HCEC 1CT (cell line): ENCODE measurements around the gene APBA2.

Experiments used
- DNase-seq: peaks from one replicate; pipeline ENCODE4 v3.0.0-alpha.2; 2017

Gene APBA2

DNA sequence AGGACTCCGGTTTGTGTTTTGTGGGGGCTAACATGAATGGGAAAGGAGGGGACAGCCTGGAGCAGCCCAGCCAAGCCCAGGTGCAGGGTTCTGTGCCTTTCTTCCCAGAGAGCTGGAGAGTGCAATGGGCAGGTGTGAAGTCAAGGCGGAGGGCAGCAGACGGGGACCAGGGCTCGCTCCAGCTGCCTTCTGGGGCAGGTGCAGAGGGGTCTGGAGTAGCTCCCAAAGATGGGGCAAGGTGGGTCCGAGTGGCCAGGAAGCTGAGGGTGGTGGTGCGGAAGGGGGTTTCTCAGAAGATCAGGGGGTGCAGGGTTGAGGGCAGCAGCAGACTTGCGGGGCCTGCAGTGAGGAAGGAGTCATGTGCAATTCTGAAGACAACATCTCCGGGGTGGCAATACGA is 225.0 kb downstream of the APBA2 start:
- DNase-seq, result no peak

DNA sequence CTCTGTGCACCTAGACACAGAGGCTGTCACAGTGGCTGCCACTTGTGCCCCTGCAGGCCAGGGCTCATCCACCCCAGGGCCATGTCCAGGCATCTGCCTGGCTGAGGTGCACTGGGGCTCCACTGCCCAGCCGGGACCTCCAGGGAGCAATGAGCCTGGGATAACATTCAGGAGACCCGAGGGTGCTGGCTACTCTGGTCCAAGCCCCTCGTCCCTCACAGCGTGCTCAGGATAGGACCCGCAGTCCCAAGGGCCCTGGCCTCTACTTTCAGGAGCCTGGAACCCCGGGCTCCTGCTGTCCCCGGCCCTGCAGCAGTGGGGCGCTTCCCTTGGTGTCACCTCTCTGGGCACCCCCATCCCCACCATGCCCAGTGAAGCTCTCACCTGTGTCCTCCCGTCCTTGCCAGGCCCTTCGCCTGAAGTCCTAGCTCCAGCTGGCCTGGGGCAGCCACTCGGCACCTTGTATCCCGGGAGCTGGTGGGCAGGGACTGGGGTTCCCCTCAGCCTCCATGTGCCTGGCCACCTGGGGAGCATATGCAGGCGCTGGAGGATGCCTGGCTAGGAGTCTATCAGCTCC is 226.0 kb downstream of the APBA2 start:
- DNase-seq, result no peak

DNA sequence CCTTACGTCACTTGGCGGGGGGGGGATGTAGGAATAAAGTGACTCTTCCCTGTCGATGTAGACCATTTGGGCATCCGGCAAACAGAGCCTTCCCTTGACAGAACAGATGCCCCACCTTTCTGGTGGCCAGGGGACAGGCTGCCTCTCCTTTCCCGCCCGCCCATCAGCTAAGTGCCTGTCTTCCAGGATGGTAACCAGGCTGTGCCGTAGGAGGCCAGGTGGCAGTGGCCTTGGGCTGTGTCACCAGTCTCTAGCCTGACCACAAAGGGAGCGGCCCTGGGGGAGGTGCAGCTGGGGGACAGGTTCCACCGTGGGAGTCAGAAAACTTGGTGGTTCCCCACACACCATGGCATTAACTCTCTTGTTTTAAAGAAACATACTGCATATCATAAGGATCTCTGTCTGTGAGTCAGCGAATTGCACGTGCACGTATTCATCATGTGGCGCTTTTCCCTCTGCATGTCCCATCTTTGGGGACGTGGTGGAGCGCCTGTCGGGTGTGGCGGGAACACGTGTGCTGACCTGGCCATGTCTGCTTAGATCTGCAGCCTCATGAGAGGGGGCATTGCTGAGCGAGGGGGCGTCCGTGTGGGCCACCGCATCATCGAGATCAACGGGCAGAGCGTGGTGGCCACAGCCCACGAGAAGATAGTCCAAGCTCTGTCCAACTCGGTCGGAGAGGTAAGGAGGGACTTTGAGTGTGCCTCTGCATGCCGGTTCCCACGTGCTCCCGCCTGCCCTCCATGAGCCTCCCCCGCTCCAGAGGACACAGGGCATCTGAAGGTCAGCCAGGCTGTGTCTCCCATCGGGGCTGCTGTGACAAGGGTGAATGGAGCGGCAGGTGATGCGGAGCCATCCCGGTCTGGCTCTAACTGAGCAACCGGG is 227.8 kb downstream of the APBA2 start:
- no peak for DNase-seq

DNA sequence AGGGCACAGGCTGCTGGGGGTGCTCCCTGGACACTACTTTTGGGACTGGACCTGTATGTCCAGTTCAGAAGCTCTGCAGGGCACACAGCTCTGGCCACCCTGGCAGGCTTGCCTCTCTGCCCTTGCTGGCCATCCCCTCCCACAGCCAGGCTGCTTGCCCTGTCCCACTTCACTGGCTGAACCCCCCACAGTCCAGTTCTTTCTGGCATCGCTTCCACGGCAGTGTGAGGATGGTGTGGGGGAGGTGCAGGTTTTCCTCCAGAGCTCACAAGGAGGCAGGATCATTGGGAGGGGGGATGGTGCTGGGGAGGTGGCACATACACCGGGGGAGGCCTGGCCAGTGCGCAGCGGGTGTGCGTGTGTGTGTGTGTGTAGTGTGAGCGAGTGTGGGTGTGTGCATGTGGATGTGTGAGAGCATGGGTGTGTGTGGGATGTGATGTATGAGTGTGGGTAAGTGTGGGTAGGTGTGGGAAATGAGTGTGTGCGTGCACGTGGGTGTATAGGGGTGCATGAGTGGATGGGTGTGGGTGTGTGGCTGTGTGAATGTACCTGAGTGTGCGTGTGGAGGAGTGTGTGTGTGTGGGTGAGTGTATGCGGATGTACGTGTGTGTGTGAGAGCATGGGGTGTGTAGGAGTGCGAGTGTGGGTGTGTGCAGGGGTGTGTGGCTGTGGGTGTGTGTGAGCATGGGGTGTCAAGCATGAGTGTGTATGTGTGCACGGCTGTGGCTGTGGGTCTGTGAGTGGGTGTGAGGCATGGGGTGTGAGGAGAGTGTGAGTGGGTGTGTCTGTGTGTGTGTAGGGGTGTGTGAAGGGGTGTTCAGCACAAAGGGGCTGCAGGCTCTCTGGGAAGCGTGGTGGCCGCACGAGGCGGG is 228.7 kb downstream of the APBA2 start:
- DNase-seq, result no peak

DNA sequence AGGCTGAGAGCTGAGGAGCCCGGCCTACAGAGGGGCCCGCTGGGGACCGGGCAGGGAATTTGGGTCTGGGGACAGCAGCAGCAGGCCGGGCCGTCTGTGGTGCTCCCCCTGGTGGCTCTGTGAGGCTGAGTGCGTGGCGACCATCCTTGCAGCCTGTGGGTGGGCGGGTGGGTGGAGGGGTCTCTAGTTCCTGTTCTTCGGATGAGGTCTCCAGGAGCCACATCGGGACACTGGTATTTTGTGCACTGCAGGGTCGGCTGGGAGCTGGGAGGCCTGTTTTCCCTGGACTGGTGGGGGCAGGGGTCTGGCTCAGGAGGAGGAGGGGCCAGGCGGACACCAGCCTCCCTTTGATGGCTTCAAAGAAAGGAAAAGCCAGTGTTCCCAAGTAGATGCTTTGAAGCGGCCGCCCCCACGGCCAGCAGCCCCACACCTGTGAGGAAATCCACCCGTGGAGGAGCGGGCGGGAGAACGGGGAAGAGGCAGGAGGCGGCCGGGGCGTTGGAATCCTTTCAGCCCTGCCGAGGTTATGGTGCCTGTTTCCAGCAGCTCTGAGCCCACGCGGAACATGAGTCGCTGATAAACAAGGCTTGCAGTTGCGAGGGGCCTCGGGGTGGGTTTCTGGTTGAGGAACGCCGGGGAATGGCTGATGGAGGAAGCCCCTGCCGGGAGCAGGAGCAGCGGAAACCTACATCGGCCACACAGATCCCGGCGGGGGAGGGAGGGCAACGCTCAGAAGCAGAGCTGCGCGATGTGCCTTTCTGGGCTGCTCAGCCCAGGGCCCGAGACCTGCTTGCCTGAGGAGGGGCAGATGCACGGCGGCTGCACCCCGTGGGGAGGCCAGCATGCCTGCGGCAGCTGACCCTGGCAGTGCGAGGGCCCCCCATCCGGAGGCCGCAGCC is 229.6 kb downstream of the APBA2 start:
- no peak for DNase-seq

DNA sequence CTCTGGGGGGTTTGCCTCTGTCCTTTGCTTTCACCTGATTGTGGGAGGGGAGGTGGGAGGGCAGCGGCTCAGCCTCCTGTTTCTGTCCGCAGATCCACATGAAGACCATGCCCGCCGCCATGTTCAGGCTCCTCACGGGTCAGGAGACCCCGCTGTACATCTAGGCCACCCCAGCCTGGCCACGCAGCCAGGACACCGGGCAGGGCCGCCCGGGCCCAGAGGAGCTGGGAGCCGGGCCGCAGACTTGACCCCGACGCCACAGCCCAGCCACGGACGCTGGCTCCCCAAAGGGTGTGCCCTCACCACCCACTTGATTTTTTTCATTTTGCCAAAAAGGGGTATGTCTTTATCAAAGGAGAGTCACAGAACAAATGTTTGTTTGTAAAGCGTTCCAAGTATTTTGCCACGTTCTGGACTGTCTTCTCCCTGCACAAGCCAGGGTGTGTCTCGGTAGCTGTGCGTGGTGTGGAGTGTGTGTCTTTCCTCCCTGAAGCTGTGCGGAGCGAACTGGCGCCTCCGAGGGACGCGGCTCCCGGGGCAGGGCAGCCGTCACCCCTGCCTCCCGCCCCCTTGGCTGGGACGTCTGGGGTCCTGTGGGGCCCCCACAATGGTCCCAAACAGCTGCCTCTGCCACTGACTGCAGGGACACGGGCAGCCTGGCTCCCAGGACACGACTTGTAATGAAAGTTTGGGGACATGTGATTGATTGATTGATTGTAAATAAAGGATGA is 231.4 kb downstream of the APBA2 start:
- no peak for DNase-seq

DNA sequence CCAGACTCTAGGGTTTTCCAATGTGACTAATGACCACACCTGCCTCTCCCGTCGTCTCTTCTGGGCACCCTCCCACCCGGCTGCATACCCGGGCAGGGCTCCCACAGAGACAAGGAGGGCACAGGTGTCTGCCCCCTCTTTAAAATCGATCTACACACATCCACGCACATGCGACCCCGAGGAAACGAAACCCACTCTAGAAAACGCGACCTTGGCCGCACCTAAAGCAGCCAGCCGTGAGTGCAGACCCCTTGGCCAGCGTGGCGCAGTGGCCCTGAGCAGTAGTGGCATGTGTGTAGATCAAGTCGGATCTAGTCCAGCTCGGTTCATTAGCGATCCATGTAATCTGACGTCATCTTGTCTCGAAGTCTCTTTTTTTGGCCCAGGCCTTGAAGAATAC is 232.0 kb downstream of the APBA2 start:
- no peak for DNase-seq

DNA sequence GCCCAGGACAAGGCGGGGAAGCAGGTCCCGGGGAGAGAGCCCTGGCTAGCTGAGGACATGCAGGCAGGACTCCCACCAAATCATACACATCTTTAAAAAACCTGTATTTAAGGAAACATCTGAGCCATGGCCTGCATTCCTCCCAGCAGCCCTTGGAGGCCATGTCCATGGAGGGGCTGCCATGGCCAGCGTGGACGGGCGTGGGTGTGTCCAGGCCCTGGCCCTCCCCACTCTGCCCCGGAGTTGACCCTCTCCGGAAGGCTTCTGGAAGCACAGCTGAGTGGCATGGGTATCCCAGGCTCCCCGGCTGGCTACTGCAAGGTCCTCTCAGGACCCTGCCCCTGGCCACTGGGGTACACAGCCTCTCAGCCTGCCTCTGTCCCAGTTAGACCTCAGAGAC is 234.1 kb downstream of the APBA2 start:
- DNase-seq, result no peak

DNA sequence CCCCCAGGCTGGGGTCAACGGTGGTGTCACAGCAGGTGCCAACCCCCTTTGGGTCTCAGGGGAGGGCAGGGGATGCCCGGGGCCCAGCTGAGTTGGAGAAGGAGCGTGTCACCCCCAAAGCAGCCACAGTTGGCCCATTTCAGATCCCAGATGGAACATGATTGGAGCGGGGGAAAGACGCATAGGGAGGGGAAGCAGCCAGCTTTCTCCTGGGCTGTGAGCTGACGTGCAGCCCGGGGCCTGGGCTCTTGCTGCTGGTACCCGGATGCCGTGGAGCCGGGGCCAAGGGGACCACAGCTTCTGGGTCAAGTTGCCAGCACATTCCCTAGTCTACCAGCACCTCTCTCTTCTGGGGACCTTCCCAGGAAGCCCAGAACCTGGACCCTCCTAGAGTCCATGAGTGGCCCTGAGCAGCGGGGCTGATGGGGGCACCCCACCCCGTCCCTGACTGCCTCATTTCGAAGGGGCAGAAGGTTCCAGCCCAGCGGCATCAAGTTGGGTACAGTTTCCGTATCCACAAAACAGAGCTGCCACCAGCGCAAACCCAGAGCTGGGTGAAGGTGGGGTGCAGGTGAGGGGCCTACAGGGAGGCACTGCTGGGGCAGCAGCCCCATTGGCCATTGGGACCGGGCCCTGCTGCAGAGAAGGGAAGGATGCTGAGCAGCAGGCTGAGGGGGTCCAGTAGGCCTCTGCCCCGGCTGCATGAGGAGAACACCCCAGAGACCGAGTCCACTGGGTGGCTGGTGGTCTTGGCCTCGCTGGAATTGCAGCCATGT is 235.0 kb downstream of the APBA2 start:
- DNase-seq, result no peak

DNA sequence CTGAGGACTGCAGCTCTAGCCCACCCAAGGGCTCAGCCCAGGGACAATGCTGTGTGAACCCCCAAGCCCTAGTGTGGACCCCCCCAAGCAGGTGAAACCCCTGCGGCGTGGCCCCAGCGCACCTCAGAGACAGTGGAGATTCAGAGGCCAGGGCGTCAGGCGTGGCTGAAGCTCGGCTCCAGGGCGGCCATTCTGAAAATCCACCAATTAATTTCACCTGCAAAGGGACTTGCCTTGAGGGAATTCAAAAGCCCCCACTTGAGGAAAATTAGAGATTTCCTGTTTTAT is 235.5 kb downstream of the APBA2 start:
- DNase-seq, result no peak

DNA sequence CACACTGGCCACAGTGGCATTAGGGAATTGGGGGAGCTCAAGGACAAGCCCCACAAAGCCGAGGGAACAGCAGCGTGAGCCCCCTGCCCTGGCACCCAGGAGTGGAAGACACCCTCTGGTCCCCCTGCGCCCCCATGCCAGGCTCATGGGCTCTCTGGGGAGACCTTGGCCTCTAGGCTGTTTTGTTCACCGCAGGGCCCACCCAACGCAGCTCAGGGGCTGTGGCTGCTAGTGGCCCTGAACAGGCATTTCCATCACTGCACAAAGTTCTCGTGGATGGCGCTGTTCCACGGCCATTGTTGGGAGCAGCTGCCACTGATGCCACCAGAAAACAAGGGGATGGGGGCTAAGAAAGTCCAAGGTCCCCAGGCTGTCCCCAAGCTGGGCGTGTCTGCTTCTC is 236.1 kb downstream of the APBA2 start:
- DNase-seq, result no peak

DNA sequence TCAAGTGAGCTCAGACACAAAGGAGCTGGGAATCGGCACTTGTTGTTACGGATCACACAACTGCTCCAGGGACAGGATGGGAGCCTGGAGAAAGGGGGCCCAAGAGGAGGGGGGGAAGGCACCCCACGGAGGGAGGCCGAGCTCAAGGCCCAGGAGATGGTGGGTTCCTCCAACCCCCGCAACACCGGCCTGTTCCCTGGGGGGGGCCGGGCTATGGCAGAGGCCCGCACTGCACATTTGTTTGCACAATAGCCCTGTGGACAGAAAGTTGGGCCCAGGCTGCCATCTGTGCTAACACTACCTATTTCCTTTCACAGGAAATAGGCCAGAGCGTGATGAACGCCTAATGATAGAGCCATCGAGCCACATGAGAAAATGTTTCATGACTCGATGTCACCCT is 236.7 kb downstream of the APBA2 start:
- no peak for DNase-seq

DNA sequence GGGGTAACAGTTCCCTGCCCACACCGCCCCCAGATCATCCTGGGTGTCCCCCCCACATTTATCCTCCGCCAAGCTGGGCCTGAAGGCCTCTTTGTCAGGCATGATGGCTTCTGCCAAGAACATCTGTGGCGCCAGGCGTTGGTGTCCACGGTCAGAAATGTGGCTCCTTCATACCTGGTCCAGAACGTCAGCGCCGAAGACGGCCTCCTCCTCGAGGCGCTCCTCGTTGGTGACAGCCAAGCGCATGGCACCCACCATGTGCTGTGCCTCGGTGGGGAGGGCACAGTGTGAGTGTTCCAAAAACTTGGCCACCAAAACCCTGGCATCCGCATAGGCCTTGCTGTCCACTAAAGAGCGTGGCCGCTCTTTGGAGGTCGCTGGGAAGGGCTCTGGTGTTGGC is 237.4 kb downstream of the APBA2 start:
- no peak for DNase-seq

DNA sequence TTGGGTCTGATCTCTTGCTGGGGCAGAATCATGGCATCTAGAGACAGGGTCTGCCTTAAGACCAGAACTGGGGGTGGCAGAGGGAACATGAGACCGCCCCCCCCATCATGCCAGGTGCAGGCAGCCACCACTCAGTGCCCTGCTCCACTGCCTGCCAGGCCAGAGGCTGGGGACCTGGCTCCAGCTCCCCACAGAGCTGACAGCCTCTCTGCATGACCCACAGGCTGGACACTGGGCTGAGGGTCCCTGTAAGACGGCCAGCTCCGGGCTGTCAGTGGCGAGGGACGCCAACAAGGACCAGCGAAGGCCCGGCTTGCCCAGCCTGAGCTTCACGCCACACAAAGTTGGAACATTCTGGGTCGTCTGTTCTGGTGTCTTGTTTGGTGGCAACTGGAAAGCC is 238.2 kb downstream of the APBA2 start:
- DNase-seq, result no peak

DNA sequence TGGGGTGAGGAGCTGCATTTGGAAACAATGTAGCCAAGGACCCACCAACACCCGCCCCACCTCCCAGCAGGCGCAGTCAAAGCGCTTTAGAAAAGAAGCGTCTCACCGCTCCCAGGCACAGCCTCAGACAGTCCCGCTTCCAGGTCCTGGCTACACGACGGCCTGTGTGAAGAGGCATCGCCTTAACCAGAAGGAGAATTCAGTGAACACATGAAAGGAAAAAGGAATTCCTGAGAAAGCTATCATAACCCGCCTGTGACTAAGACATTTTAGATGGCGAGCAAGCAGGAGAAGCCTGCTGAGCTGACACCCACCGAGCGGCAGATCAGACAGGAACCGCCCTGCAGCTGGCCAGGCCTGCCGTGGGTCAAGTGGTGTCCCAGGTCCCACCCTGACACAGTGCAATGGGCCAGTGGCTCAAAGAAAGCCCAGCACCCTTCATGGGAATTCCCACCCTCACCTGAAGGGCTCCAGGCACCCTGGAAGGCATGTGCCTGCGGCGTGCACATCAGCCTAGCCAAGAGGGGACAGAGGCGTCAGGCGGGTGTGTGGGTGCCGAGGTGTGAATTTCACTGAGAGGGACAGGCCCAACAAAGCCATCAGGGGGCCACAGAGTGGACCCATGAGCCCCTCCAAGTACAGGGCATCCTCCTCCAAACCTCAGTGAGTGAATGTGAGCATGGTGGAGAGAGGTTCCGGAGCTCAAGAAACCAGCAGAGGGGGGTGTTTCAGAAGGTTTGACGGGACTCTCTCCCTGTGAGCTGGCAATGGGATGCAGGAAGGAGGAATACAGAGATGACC is 239.0 kb downstream of the APBA2 start:
- peak; percentile 3 for DNase-seq

DNA sequence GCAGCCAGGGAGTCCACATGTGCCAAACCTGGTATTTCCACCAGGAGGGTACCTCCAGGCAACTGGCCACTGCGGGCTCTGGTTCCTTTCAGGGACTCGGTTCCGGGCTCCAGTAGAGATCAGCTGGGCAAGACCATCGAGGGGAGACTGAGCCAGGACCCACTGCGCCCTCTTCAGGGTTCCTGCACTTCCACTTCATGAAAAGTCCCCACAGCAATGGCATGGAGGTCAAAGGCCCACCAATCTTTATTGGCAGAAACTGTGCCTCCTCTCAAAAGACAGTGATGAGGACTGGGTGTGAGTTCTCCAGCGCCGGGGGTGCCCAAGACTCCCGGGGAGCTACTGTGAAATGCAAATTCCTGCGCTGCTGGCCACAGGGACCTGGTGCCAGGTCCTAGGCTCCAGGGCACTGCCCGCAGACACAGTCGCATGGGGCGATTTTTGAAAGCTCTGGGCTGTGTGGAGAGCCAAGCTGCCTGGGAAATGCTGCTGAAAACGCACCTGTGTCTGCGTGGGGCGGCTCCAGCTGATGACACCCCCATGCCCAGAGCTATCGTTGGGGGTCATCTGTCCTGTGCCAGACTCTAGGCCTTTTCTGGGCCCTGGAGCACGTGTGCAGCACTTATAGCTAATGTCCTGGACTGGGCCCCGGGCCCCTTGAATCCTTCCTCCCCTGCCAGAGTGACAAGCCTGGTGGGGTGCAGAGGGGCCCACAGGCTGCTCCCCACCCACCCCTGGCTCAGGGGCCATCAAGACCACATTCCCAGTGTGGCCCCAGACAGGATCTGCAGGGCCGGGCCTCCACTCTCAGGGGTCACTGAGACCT is 239.8 kb downstream of the APBA2 start:
- DNase-seq, result no peak

DNA sequence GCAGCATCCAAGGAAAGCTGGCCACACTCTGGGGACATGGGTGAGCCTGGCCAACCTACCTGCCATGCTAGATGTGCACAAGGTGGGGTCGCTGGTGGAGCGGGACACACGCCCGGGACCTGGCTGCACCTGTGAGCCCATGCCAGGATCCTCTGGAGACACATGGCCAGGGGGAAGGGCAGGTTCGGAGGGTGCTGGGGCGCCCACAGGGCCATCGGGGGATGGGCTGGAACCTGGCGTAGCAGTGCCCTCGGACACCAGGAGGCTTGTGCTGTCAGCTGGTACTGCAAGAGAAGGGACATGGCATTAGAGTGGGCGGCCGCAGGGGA is 240.4 kb downstream of the APBA2 start:
- no peak for DNase-seq

DNA sequence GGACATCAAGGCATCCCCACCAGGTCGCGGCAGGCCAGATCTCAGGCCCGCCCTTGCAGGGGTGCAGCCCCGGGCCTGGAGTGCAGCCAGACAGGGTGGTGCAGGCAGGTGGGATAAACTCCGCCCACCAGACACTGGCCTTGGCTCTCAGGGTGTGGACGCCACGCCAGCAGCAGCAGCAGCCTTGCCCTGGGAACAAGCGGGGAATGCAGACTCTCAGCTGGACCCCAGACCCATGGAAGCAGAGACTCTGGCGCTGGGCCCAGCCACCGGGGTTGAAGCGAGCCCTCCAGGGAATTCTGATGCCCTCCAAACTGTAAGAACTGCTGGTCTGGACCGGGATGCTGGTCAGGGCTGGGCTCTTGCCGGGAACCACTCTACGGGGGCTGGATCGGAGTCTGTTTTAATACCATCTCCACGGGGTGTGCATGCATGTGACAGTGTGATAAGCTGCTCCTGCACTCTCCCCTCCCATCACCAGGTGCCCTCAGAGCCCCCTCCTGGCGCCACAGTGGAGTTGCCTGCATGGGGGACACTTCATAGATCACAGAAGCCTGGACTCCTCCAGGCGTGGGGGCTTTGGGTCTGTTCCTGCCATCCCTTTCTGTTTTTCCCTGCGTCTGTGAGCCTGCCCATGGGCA is 241.2 kb downstream of the APBA2 start:
- DNase-seq, result no peak
